Globus pallidus (tissue), 1 donor: ENCODE measurements around the gene PCDHB3.
A peak's percentile ranks its signal among the peaks of the same experiment; 100 is the strongest.
"Not testable (repeated sequence)": the region's sequence is repeated elsewhere in the genome, so short reads cannot be mapped to it uniquely, and the experiment has no call there.

Experiments used
- DNase-seq: peaks from one replicate; pipeline ENCODE4 v3.0.0-alpha.2; 2015; ENCODE audit warnings: low spot score

PCDHB3 gene

DNA sequence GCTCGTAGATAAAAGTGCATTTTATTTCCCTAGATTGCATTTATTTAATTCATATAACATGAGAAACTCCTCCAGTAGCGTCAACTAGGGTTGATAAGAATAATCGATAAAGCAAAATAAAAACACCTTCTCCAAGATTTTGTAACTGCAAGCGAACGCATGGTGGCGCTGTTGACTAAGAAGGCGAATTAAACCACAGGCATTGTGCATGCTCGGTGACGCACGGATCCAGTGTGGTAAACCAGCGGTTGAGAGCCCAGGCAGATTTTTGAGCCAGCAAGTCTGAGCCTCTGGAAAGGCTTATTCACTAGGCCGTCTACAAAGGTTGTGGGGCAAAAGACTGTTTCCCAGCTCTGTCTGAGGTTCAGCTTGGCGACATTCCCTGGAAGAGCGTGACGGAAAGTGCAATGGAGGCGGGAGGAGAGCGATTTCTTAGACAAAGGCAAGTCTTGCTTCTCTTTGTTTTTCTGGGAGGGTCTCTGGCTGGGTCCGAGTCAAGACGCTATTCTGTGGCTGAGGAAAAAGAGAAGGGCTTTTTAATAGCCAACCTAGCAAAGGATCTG is at the start of gene PCDHB3:
Gene PCDHB3 (plus strand): TSS at position 231 of the 563 bp plus-strand sequence. CDS start 177 bp downstream, at position 408.
- DNase-seq, result peak; percentile 29

DNA sequence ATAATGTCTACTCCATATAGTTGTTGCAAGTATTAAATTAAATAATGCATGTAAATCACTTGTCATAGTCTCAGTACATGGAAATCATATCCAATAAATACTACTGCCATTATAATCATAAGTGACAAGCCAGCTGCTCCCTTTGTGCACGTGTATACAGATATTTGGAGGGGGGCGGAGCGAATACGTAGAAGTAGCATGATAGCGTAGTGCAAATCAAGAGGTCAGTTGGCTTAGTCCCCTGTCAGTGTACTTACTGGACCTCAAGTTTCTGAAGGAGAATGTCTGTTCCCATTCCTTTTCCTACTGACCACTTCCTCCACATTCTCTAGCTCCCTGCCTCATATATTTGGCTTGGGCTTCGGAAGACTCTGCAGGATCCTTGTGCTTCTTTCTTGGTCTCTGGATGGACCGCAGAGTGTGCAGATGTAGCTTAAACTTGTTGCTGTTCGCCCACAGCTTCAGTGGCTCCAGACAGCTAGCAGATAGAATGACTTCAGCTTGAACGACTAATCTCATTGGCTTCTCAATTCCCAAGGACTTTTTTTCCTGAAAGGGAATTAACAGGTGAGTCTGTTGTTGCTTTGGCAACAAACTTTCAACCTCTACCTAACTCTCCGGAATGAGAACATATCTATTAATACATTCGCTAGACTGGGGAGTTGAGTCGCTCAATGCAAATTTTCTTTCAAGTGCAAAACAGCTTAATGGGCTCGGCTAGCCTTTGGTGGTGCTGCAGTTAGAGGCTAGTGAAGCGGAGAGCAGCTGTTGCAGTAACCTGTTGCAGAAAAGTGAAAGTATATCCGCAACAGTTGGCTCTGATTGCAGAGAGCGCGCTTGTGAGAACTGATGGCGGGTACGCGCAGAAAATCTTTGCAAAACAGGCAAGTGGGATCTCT is 49.4 kb upstream of the PCDHB3 start, which contains the start of gene PCDHB1:
Gene PCDHB1 (plus strand): TSS at position 753 of the 899 bp plus-strand sequence. CDS start 97 bp downstream, at position 850.
- DNase-seq, result no peak

DNA sequence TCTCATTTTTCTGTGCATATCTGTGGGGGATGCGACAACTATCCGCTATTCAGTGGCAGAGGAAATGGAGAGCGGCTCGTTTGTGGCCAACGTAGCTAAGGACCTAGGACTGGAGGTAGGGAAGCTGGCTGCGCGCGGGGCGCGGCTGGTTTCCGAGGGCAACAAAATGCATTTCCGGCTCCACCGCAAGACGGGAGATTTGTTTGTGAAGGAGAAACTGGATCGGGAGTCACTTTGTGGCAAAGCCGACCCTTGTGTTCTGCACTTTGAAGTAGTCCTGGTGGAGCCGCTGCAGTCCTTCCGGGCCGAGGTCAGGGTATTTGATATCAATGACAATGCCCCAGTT is 48.8 kb upstream of the PCDHB3 start:
- DNase-seq, result no peak

- no peak for DNase-seq
Measured at GRCh38 chr5:141077826-141078225, 22.4 kb upstream of the PCDHB3 start.

- no peak for DNase-seq
Measured at GRCh38 chr5:141082228-141082627, 18.0 kb upstream of the PCDHB3 start.

- peak; percentile 80 for DNase-seq
Measured at GRCh38 chr5:141084487-141084989, 15.7 kb upstream of the PCDHB3 start.

DNA sequence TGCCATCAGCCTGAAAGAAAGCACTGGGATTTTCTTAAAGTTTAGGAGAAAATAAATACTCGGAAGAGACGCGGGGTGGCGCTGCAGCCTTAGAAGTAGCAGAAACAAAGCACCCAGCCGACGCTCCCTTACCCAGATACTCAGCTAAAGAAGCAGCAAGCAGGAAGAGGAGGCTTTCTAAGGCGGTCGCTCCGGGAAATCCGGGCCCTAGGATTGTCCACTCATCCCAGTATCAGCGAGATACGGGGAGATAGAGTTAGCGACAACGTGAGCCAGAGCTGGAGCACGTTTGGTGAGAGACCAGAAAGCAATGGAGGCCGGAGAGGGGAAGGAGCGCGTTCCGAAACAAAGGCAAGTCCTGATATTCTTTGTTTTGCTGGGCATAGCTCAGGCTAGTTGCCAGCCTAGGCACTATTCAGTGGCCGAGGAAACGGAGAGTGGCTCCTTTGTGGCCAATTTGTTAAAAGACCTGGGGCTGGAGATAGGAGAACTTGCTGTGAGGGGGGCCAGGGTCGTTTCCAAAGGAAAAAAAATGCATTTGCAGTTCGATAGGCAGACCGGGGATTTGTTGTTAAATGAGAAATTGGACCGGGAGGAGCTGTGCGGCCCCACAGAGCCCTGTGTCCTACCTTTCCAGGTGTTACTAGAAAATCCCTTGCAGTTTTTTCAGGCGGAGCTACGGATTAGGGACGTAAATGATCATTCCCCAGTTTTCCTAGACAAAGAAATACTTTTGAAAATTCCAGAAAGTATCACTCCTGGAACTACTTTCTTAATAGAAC is 5.6 kb upstream of the PCDHB3 start, which contains the start of gene PCDHB2:
Gene PCDHB2 (plus strand): TSS at position 135 of the 782 bp plus-strand sequence. CDS start 176 bp downstream, at position 311.
- peak; percentile 59 for DNase-seq

- no peak for DNase-seq
Measured at GRCh38 chr5:141095263-141095641, 5.0 kb upstream of the PCDHB3 start.

GRCh38 chr5:141096181-141096580 is 4.1 kb upstream of the PCDHB3 start:
- DNase-seq, result not testable (repeated sequence)

- DNase-seq, result not testable (repeated sequence)
Measured at GRCh38 chr5:141096586-141096985, 3.7 kb upstream of the PCDHB3 start.

DNA sequence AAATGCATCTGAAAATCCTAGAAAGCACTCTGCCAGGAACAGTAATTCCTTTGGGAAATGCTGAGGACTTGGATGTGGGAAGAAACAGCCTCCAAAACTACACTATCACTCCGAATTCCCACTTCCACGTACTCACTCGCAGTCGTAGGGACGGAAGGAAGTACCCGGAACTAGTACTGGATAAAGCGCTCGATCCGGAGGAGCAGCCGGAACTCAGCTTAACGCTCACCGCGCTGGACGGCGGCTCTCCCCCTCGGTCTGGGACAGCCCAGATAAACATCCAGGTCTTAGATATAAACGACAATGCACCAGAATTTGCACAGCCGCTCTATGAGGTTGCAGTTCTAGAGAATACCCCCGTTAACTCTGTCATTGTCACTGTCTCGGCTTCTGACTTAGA is 786 bp downstream of the PCDHB3 start:
- no peak for DNase-seq

GRCh38 chr5:141102070-141102469 is 1.8 kb downstream of the PCDHB3 start:
- not testable (repeated sequence) for DNase-seq

DNA sequence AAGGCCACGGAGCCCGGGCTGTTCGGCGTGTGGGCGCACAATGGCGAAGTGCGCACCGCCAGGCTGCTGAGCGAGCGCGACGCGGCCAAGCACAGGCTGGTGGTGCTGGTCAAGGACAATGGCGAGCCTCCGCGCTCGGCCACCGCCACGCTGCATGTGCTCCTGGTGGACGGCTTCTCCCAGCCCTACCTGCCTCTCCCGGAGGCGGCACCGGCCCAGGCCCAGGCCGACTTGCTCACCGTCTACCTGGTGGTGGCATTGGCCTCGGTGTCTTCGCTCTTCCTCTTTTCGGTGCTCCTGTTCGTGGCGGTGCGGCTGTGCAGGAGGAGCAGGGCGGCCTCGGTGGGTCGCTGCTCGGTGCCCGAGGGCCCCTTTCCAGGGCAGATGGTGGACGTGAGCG is 2.2 kb downstream of the PCDHB3 start:
- not testable (repeated sequence) for DNase-seq

DNA sequence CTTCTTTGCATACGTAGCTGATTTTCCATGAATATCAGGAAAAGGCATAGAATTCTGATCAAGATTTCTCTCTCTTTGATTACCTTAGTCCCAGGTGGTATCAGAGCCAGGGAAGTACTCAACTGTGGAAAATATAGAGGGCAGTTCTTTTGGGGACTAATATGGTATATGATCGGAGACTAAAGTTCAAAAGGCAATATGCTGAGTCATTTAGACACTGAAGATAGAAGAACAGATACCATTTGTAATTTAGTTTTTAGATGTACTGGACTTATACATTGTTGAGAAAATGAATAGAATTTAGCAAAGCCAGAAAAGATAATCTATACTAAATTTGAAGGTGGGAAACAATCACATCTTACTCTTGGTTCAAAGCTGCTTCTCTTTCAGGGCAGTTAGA is 5.1 kb downstream of the PCDHB3 start:
- DNase-seq, result no peak

GRCh38 chr5:141119250-141119649 is 19.0 kb downstream of the PCDHB3 start:
- no peak for DNase-seq

DNA sequence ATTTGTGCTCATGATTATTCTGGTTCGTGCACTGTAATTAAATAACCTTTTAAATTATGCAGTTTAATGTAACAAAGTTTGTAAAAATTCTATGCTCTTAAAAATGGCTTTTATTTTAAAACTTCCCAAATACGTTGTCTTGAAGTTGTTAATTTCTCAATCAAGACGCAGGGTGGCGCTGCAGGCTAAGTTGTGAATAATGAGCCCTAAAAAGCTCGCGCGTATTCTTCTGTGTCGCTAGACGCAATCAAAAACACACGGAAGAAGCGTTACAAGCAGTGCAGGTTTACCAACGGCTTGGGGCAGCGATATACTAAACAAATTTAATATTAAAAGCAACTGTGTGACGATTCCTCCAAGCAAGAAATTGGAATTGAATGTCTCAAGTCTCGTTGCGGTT is 21.3 kb downstream of the PCDHB3 start, which contains the start of gene PCDHB4:
Gene PCDHB4 (plus strand): TSS at position 256 of the 400 bp plus-strand sequence. CDS start 181 bp downstream, outside the sequence.
- DNase-seq, result no peak

DNA sequence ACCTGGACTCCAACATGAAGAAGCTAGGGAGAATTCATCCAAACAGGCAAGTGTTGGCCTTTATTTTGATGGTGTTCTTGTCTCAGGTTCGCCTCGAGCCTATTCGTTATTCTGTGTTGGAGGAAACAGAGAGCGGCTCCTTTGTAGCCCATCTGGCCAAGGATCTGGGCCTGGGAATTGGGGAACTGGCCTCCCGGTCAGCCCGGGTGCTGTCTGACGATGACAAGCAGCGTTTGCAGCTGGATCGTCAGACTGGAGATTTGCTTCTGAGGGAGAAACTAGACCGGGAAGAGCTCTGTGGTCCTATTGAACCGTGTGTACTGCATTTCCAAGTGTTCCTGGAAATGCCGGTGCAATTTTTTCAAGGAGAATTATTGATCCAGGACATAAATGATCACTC is 21.7 kb downstream of the PCDHB3 start:
- no peak for DNase-seq

DNA sequence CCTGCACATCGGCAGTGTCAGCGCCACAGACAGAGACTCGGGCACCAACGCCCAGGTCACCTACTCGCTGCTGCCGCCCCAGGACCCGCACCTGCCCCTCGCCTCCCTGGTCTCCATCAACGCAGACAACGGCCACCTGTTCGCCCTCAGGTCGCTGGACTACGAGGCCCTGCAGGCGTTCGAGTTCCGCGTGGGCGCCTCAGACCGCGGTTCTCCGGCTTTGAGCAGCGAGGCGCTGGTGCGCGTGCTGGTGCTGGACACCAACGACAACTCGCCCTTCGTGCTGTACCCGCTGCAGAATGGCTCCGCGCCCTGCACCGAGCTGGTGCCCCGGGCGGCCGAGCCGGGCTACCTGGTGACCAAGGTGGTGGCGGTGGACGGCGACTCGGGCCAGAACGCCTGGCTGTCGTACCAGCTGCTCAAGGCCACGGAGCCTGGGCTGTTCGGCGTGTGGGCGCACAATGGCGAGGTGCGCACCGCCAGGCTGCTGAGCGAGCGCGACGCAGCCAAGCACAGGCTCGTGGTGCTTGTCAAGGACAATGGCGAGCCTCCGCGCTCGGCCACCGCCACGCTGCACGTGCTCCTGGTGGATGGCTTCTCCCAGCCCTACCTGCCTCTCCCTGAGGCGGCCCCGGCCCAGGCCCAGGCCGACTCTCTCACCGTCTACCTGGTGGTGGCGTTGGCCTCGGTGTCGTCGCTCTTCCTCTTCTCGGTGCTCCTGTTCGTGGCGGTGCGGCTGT is 23.3 kb downstream of the PCDHB3 start:
- not testable (repeated sequence) for DNase-seq

- DNase-seq, result no peak
Measured at GRCh38 chr5:141127305-141127704, 27.0 kb downstream of the PCDHB3 start.

GRCh38 chr5:141135030-141135717 is 34.9 kb downstream of the PCDHB3 start, which contains the start of gene PCDHB5:
Gene PCDHB5, plus strand, starts transcription at chr5:141135206. Its CDS starts 229 bp downstream, at chr5:141135435.
- DNase-seq, result peak; percentile 17
